OCI-LY1 (cell line): ENCODE results near the gene PC.

ENCODE experiments used
- H2AFZ ChIP-seq: fragments of 200-600 bp; sonication (generic), shearing (Covaris generic); 2 replicates; pipeline ENCODE4 v1.6.0; 2014; ENCODE audit warnings: antibody characterized with exemption, mild to moderate bottlenecking, low read length
- H3F3A ChIP-seq: fragments of 200-600 bp; sonication (generic), shearing (Covaris generic); 2 replicates; pipeline ENCODE4 v1.6.0; 2014; ENCODE audit warnings: mild to moderate bottlenecking, antibody characterized with exemption, low read length, moderate library complexity; ENCODE audit not compliant: insufficient read depth
- H3K27ac ChIP-seq: fragments of 200-600 bp; sonication (generic); 2 replicates; pipeline ENCODE4 v1.5.1; 2014; ENCODE audit warnings: low read length, mixed run types, mild to moderate bottlenecking, low read depth; ENCODE audit not compliant: poor library complexity, severe bottlenecking
- H3K27me3 ChIP-seq: fragments of 200-600 bp; sonication (generic); 2 replicates; pipeline ENCODE4 v1.6.0; 2014; ENCODE audit warnings: antibody characterized with exemption, mild to moderate bottlenecking, low read length, moderate library complexity; ENCODE audit not compliant: insufficient read depth
- H3K36me3 ChIP-seq: fragments of 200-600 bp; sonication (generic); 2 replicates; pipeline ENCODE4 v1.6.1; 2014; ENCODE audit warnings: mild to moderate bottlenecking, antibody characterized with exemption, low read length, moderate library complexity, mixed read lengths; ENCODE audit not compliant: insufficient read depth
- H3K4me1 ChIP-seq: fragments of 200-600 bp; sonication (generic); 2 replicates; pipeline ENCODE4 v1.5.1; 2014; ENCODE audit warnings: mild to moderate bottlenecking, low read length, moderate library complexity; ENCODE audit not compliant: insufficient read depth, severe bottlenecking
- H3K4me2 ChIP-seq: fragments of 200-600 bp; sonication (generic), shearing (Covaris generic); 2 replicates; pipeline ENCODE4 v1.6.1; 2014; ENCODE audit warnings: low read length
- H3K4me3 ChIP-seq: fragments of 200-600 bp; sonication (generic); 2 replicates; pipeline ENCODE4 v1.5.1; 2014; ENCODE audit warnings: low read length, low read depth, mild to moderate bottlenecking, mixed read lengths; ENCODE audit not compliant: poor library complexity, severe bottlenecking
- H3K79me2 ChIP-seq: fragments of 200-600 bp; shearing (Covaris generic); 2 replicates; pipeline ENCODE4 v1.6.1; 2016; ENCODE audit warnings: mixed run types, low read length, mixed read lengths; ENCODE audit not compliant: insufficient read depth
- H3K9ac ChIP-seq: fragments of 200-600 bp; sonication (generic), shearing (Covaris generic); 2 replicates; pipeline ENCODE4 v1.6.1; 2014; ENCODE audit warnings: mild to moderate bottlenecking, low read length, mixed read lengths
- H3K9me2 ChIP-seq: fragments of 200-600 bp; sonication (generic), shearing (Covaris generic); 2 replicates; pipeline ENCODE4 v1.6.1; 2014; ENCODE audit warnings: low read depth, mild to moderate bottlenecking, low read length, mixed read lengths
- H3K9me3 ChIP-seq: fragments of 200-600 bp; shearing (Covaris generic); 2 replicates; pipeline ENCODE4 v1.6.1; 2014; ENCODE audit warnings: low read length, mixed read lengths
- H4K20me1 ChIP-seq: fragments of 200-600 bp; sonication (generic), shearing (Covaris generic); 2 replicates; pipeline ENCODE4 v1.6.0; 2016; ENCODE audit warnings: mild to moderate bottlenecking, low read length; ENCODE audit not compliant: insufficient read depth
- CTCF ChIP-seq: fragments of 200-600 bp; sonication (generic), shearing (Covaris generic); IDR thresholded peaks from 2 replicates; pipeline ENCODE4 v1.5.1; 2017; ENCODE audit warnings: mild to moderate bottlenecking, antibody characterized with exemption, low read length, moderate library complexity, mixed read lengths
- EZH2 ChIP-seq: fragments of 200-600 bp; sonication (generic), shearing (Covaris generic); IDR thresholded peaks from 2 replicates; pipeline ENCODE4 v1.8.0; 2017; ENCODE audit warnings: borderline replicate concordance, mixed run types, mild to moderate bottlenecking, antibody characterized with exemption, low read length, moderate library complexity, mixed read lengths

PC gene

GRCh38 chr11:66843776-66844495 is 114.2 kb downstream of the PC start:
- H2AFZ ChIP-seq = no peak overlapping the region

GRCh38 chr11:66842896-66843775 is 115.0 kb downstream of the PC start, which contains the start of gene RCE1:
RCE1 (plus strand) TSS chr11:66843441; CDS start chr11:66843456, 15 bp downstream.
- Histone ChIP-seq H3K9me2 (no peaks in the 10 kb centered on the region), H3K4me2 (peak within 1 kb of the TSS; percentile 99), H3K4me3 (peak within 1 kb of the TSS; percentile 92), H4K20me1 (no peaks in the 10 kb centered on the region), H3K36me3 (peaks cover 39% of the 10 kb centered on the region; the same call in 1 of the 2 replicates), H3F3A (no peaks in the 10 kb centered on the region), H3K4me1 (peaks cover 40% of the 10 kb centered on the region), H2AFZ (no peak within 1 kb of the TSS), H3K9me3 (no peaks in the 10 kb centered on the region), H3K9ac (peak within 1 kb of the TSS; percentile 96), H3K27ac (peak within 1 kb of the TSS; percentile 63), H3K27me3 (no peaks in the 10 kb centered on the region), H3K79me2 (peaks cover 16% of the 10 kb centered on the region)
- TF ChIP-seq CTCF (no peak), EZH2 (no peak)

More at GRCh38 chr11:66843776-66844495, 114.2 kb downstream of the PC start:
- Histone ChIP-seq H4K20me1 (no peaks in the 10 kb centered on the region), H3K4me3 (peak overlapping the region; percentile 92), H3K9me2 (no peaks in the 10 kb centered on the region), H3K4me2 (peak overlapping the region; percentile 99), H3K9me3 (no peaks in the 10 kb centered on the region), H3K27me3 (no peaks in the 10 kb centered on the region), H3K27ac (no peak overlapping the region), H3F3A (no peaks in the 10 kb centered on the region), H3K79me2 (peaks cover 16% of the 10 kb centered on the region), H3K4me1 (peaks cover 40% of the 10 kb centered on the region), H3K36me3 (peaks cover 46% of the 10 kb centered on the region; the same call in 1 of the 2 replicates), H3K9ac (peak overlapping the region; percentile 96)
- TF ChIP-seq EZH2 = no peak
- TF ChIP-seq CTCF = no peak

GRCh38 chr11:66842501-66842895 is 115.7 kb downstream of the PC start:
- no peaks in the 10 kb centered on the region for H3K27me3 ChIP-seq
- no peaks in the 10 kb centered on the region for H3K9me3 ChIP-seq
- no peaks in the 10 kb centered on the region for H4K20me1 ChIP-seq
- no peaks in the 10 kb centered on the region for H3F3A ChIP-seq
- H3K36me3 ChIP-seq = peaks cover 43% of the 10 kb centered on the region; the same call in 1 of the 2 replicates
- no peak for TF ChIP-seq CTCF
- no peak for TF ChIP-seq EZH2
- no peaks in the 10 kb centered on the region for H3K9me2 ChIP-seq
- peak overlapping the region; percentile 63 for H3K27ac ChIP-seq
- peak overlapping the region; percentile 96 for H3K9ac ChIP-seq
- H3K4me1 ChIP-seq = peaks cover 40% of the 10 kb centered on the region
- H3K4me3 ChIP-seq = peak overlapping the region; percentile 92
- H3K79me2 ChIP-seq = peaks cover 16% of the 10 kb centered on the region
- H3K4me2 ChIP-seq = peak overlapping the region; percentile 99
- no peak overlapping the region for H2AFZ ChIP-seq
